ENCODE results near the gene ANKK1.

ANKK1 gene

GRCh38 chr11:113384551-113384950 lies 3.0 kb upstream of the ANKK1 start:
- no peak for DNase-seq (ENCODE audit: low spot score)
- in situ Hi-C loops (cut with MboI; ENCODE audit: low pct_unique_long_range_greater_than_20kb, low sequenced_read_pairs, unreplicated experiment), result no loop called here
- no peak for TF ChIP-seq CTCF (IDR thresholded peaks at IDR 0.05; ENCODE audit: extremely low read depth, insufficient read depth, missing control alignments)

- DNase-seq (ENCODE audit: low spot score), result no peak
- in situ Hi-C loops (cut with MboI; ENCODE audit: low pct_unique_long_range_greater_than_20kb, low sequenced_read_pairs, unreplicated experiment), result no loop called here
- no peak for TF ChIP-seq CTCF (IDR thresholded peaks at IDR 0.05; ENCODE audit: extremely low read depth, insufficient read depth, missing control alignments)
These were observed 1.8 kb upstream of the ANKK1 start for GRCh38 chr11:113385749-113386148.

GRCh38 chr11:113386866-113387265 lies 713 bp upstream of the ANKK1 start:
- DNase-seq (ENCODE audit: low spot score), result no peak
- TF ChIP-seq CTCF (IDR thresholded peaks at IDR 0.05; ENCODE audit: extremely low read depth, insufficient read depth, missing control alignments), result no peak
- in situ Hi-C loops (cut with MboI; ENCODE audit: low pct_unique_long_range_greater_than_20kb, low sequenced_read_pairs, unreplicated experiment), result no loop called here

- no peak for DNase-seq (ENCODE audit: low spot score)
- in situ Hi-C loops (cut with MboI; ENCODE audit: low pct_unique_long_range_greater_than_20kb, low sequenced_read_pairs, unreplicated experiment), result no loop called here
- no peak for TF ChIP-seq CTCF (IDR thresholded peaks at IDR 0.05; ENCODE audit: extremely low read depth, insufficient read depth, missing control alignments)
These were observed 1.7 kb downstream of the ANKK1 start for GRCh38 chr11:113389272-113389671.

GRCh38 chr11:113392236-113392921 lies 4.8 kb downstream of the ANKK1 start:
- TF ChIP-seq CTCF (IDR thresholded peaks at IDR 0.05; ENCODE audit: extremely low read depth, insufficient read depth, missing control alignments), result no peak
- no peak for DNase-seq (ENCODE audit: low spot score)
- in situ Hi-C loops (cut with MboI; ENCODE audit: low pct_unique_long_range_greater_than_20kb, low sequenced_read_pairs, unreplicated experiment), result no loop called here

- in situ Hi-C loops (cut with MboI; ENCODE audit: low pct_unique_long_range_greater_than_20kb, low sequenced_read_pairs, unreplicated experiment), result no loop called here
These were observed 6.0 kb downstream of the ANKK1 start for GRCh38 chr11:113393501-113393985.

More at GRCh38 chr11:113393501-113393985, 6.0 kb downstream of the ANKK1 start:
- DNase-seq (ENCODE audit: low spot score), result no peak
- no peak for TF ChIP-seq CTCF (IDR thresholded peaks at IDR 0.05; ENCODE audit: extremely low read depth, insufficient read depth, missing control alignments)
